ENCODE measurements around the gene TXNDC11.
A peak's percentile ranks its signal among the peaks of the same experiment; 100 is the strongest.

The TXNDC11 gene

GRCh38 chr16:11683145-11683544 is 59.5 kb downstream of the TXNDC11 start:
- H3K4me3 ChIP-seq (replicated peaks; ENCODE audit: insufficient read depth, low read length) = no peak overlapping the region
- no peaks in the 10 kb centered on the region for H3K27me3 ChIP-seq (ENCODE audit: insufficient read depth, poor library complexity, severe bottlenecking)
- H3K27ac ChIP-seq (replicated peaks) = no peak overlapping the region
- DNase-seq (ENCODE audit: low read depth in 1 of 2, low spot score in 1 of 2) = no peak
- TF ChIP-seq SPI1 (IDR thresholded peaks at IDR 0.05; ENCODE audit: borderline replicate concordance, low read depth) (no peak), CTCF (IDR thresholded peaks at IDR 0.05; ENCODE audit: insufficient read depth, low read length) (no peak), GABPA (IDR thresholded peaks at IDR 0.05; ENCODE audit: low read depth) (no peak), POLR2AphosphoS5 (IDR thresholded peaks at IDR 0.05; ENCODE audit: low read depth) (no peak), REST (IDR thresholded peaks at IDR 0.05; ENCODE audit: insufficient replicate concordance, low read depth) (no peak)

GRCh38 chr16:11682655-11683096 is 60.0 kb downstream of the TXNDC11 start:
- TF ChIP-seq POLR2AphosphoS5 (IDR thresholded peaks at IDR 0.05; ENCODE audit: low read depth) (no peak), SPI1 (IDR thresholded peaks at IDR 0.05; ENCODE audit: borderline replicate concordance, low read depth) (no peak), REST (IDR thresholded peaks at IDR 0.05; ENCODE audit: insufficient replicate concordance, low read depth) (no peak), CTCF (IDR thresholded peaks at IDR 0.05; ENCODE audit: insufficient read depth, low read length) (no peak), GABPA (IDR thresholded peaks at IDR 0.05; ENCODE audit: low read depth) (no peak)
- Histone ChIP-seq H3K27me3 (ENCODE audit: insufficient read depth, poor library complexity, severe bottlenecking) (no peaks in the 10 kb centered on the region), H3K27ac (replicated peaks) (no peak overlapping the region), H3K4me3 (replicated peaks; ENCODE audit: insufficient read depth, low read length) (no peak overlapping the region)
- DNase-seq (ENCODE audit: low read depth in 1 of 2, low spot score in 1 of 2) = no peak

- DNase-seq (ENCODE audit: low read depth in 1 of 2, low spot score in 1 of 2) = no peak
- no peak overlapping the region for H3K27ac ChIP-seq (replicated peaks)
- no peaks in the 10 kb centered on the region for H3K27me3 ChIP-seq (ENCODE audit: insufficient read depth, poor library complexity, severe bottlenecking)
- TF ChIP-seq SPI1 (IDR thresholded peaks at IDR 0.05; ENCODE audit: borderline replicate concordance, low read depth) (peak; percentile 70), POLR2AphosphoS5 (IDR thresholded peaks at IDR 0.05; ENCODE audit: low read depth) (no peak), GABPA (IDR thresholded peaks at IDR 0.05; ENCODE audit: low read depth) (no peak)
- no peak overlapping the region for H3K4me3 ChIP-seq (replicated peaks; ENCODE audit: insufficient read depth, low read length)
Observed at GRCh38 chr16:11681976-11682654, 60.5 kb downstream of the TXNDC11 start.

- H3K27me3 ChIP-seq (ENCODE audit: insufficient read depth, poor library complexity, severe bottlenecking) = no peaks in the 10 kb centered on the region
- DNase-seq (ENCODE audit: low read depth in 1 of 2, low spot score in 1 of 2) = peak; percentile 76 to 81
- TF ChIP-seq SPI1 (IDR thresholded peaks at IDR 0.05; ENCODE audit: borderline replicate concordance, low read depth) = 0 out of 2 replicates have a peak, but pooled peaks have one; percentile 43
- peak; percentile 36; the same call in 1 of the 2 replicates for TF ChIP-seq POLR2AphosphoS5 (IDR thresholded peaks at IDR 0.05; ENCODE audit: low read depth)
- TF ChIP-seq CTCF (IDR thresholded peaks at IDR 0.05; ENCODE audit: insufficient read depth, low read length) = no peak
- no peak overlapping the region for H3K27ac ChIP-seq (replicated peaks)
- H3K4me3 ChIP-seq (replicated peaks; ENCODE audit: insufficient read depth, low read length) = no peak overlapping the region
Observed at GRCh38 chr16:11681556-11681955, 61.1 kb downstream of the TXNDC11 start.

Measured in HL-60 (cell line).